Measurements from ENCODE around the gene ADCY2.

Gene ADCY2

GRCh38 chr5:7650755-7651154 lies 254.8 kb downstream of the ADCY2 start:
- Histone ChIP-seq H3K4me3 (ENCODE audit: low read depth, low read length) (no peak overlapping the region), H3K27me3 (ENCODE audit: control insufficient read depth, insufficient read depth, low read length) (no peaks in the 10 kb centered on the region), H3K9ac (ENCODE audit: low read depth, low read length) (no peak overlapping the region), H3K4me1 (ENCODE audit: control insufficient read depth, insufficient read depth, low read length) (peaks cover 2% of the 10 kb centered on the region), H3K36me3 (ENCODE audit: control insufficient read depth, insufficient read depth, low read length) (peaks cover 2% of the 10 kb centered on the region), H3K9me3 (ENCODE audit: control insufficient read depth, insufficient read depth, low read length) (no peaks in the 10 kb centered on the region)

- Histone ChIP-seq H3K4me3 (ENCODE audit: low read depth, low read length) (no peak overlapping the region), H3K9ac (ENCODE audit: low read depth, low read length) (no peak overlapping the region)
These were observed 257.1 kb downstream of the ADCY2 start for GRCh38 chr5:7653046-7653445.

GRCh38 chr5:7657153-7657552 lies 261.2 kb downstream of the ADCY2 start:
- Histone ChIP-seq H3K4me1 (ENCODE audit: control insufficient read depth, insufficient read depth, low read length) (no peaks in the 10 kb centered on the region), H3K4me3 (ENCODE audit: low read depth, low read length) (no peak overlapping the region), H3K36me3 (ENCODE audit: control insufficient read depth, insufficient read depth, low read length) (peaks cover under 1% of the 10 kb centered on the region), H3K27me3 (ENCODE audit: control insufficient read depth, insufficient read depth, low read length) (no peaks in the 10 kb centered on the region), H3K9me3 (ENCODE audit: control insufficient read depth, insufficient read depth, low read length) (no peaks in the 10 kb centered on the region), H3K9ac (ENCODE audit: low read depth, low read length) (no peak overlapping the region)

More at GRCh38 chr5:7653046-7653445, 257.1 kb downstream of the ADCY2 start:
- Histone ChIP-seq H3K4me1 (ENCODE audit: control insufficient read depth, insufficient read depth, low read length) (no peaks in the 10 kb centered on the region), H3K9me3 (ENCODE audit: control insufficient read depth, insufficient read depth, low read length) (no peaks in the 10 kb centered on the region), H3K27me3 (ENCODE audit: control insufficient read depth, insufficient read depth, low read length) (no peaks in the 10 kb centered on the region), H3K36me3 (ENCODE audit: control insufficient read depth, insufficient read depth, low read length) (peaks cover 2% of the 10 kb centered on the region)

GRCh38 chr5:7659420-7659819 lies 263.5 kb downstream of the ADCY2 start:
- Histone ChIP-seq H3K9me3 (ENCODE audit: control insufficient read depth, insufficient read depth, low read length) (no peaks in the 10 kb centered on the region), H3K4me1 (ENCODE audit: control insufficient read depth, insufficient read depth, low read length) (no peaks in the 10 kb centered on the region), H3K4me3 (ENCODE audit: low read depth, low read length) (no peak overlapping the region), H3K27me3 (ENCODE audit: control insufficient read depth, insufficient read depth, low read length) (no peaks in the 10 kb centered on the region), H3K9ac (ENCODE audit: low read depth, low read length) (no peak overlapping the region), H3K36me3 (ENCODE audit: control insufficient read depth, insufficient read depth, low read length) (no peaks in the 10 kb centered on the region)

GRCh38 chr5:7662289-7662688 lies 266.4 kb downstream of the ADCY2 start:
- no peaks in the 10 kb centered on the region for H3K4me1 ChIP-seq (ENCODE audit: control insufficient read depth, insufficient read depth, low read length)
- H3K36me3 ChIP-seq (ENCODE audit: control insufficient read depth, insufficient read depth, low read length) = no peaks in the 10 kb centered on the region
- no peaks in the 10 kb centered on the region for H3K27me3 ChIP-seq (ENCODE audit: control insufficient read depth, insufficient read depth, low read length)
- no peaks in the 10 kb centered on the region for H3K9me3 ChIP-seq (ENCODE audit: control insufficient read depth, insufficient read depth, low read length)
- no peak overlapping the region for H3K9ac ChIP-seq (ENCODE audit: low read depth, low read length)
- H3K4me3 ChIP-seq (ENCODE audit: low read depth, low read length) = no peak overlapping the region

- H3K4me3 ChIP-seq (ENCODE audit: low read depth, low read length) = no peak overlapping the region
- no peaks in the 10 kb centered on the region for H3K4me1 ChIP-seq (ENCODE audit: control insufficient read depth, insufficient read depth, low read length)
- no peak overlapping the region for H3K9ac ChIP-seq (ENCODE audit: low read depth, low read length)
- no peaks in the 10 kb centered on the region for H3K27me3 ChIP-seq (ENCODE audit: control insufficient read depth, insufficient read depth, low read length)
- H3K36me3 ChIP-seq (ENCODE audit: control insufficient read depth, insufficient read depth, low read length) = no peaks in the 10 kb centered on the region
- H3K9me3 ChIP-seq (ENCODE audit: control insufficient read depth, insufficient read depth, low read length) = no peaks in the 10 kb centered on the region
These were observed 267.9 kb downstream of the ADCY2 start for GRCh38 chr5:7663808-7664207.

- H3K9ac ChIP-seq (ENCODE audit: low read depth, low read length) = no peak overlapping the region
- no peaks in the 10 kb centered on the region for H3K36me3 ChIP-seq (ENCODE audit: control insufficient read depth, insufficient read depth, low read length)
- no peaks in the 10 kb centered on the region for H3K9me3 ChIP-seq (ENCODE audit: control insufficient read depth, insufficient read depth, low read length)
- H3K4me1 ChIP-seq (ENCODE audit: control insufficient read depth, insufficient read depth, low read length) = no peaks in the 10 kb centered on the region
- H3K27me3 ChIP-seq (ENCODE audit: control insufficient read depth, insufficient read depth, low read length) = no peaks in the 10 kb centered on the region
- no peak overlapping the region for H3K4me3 ChIP-seq (ENCODE audit: low read depth, low read length)
These were observed 268.3 kb downstream of the ADCY2 start for GRCh38 chr5:7664208-7664607.

GRCh38 chr5:7667216-7667767 lies 271.4 kb downstream of the ADCY2 start:
- Histone ChIP-seq H3K4me1 (ENCODE audit: control insufficient read depth, insufficient read depth, low read length) (no peaks in the 10 kb centered on the region), H3K27me3 (ENCODE audit: control insufficient read depth, insufficient read depth, low read length) (no peaks in the 10 kb centered on the region), H3K4me3 (ENCODE audit: low read depth, low read length) (no peak overlapping the region), H3K36me3 (ENCODE audit: control insufficient read depth, insufficient read depth, low read length) (no peaks in the 10 kb centered on the region), H3K9me3 (ENCODE audit: control insufficient read depth, insufficient read depth, low read length) (no peaks in the 10 kb centered on the region), H3K9ac (ENCODE audit: low read depth, low read length) (no peak overlapping the region)

GRCh38 chr5:7668161-7668560 lies 272.2 kb downstream of the ADCY2 start:
- Histone ChIP-seq H3K36me3 (ENCODE audit: control insufficient read depth, insufficient read depth, low read length) (no peaks in the 10 kb centered on the region), H3K4me1 (ENCODE audit: control insufficient read depth, insufficient read depth, low read length) (no peaks in the 10 kb centered on the region), H3K9ac (ENCODE audit: low read depth, low read length) (no peak overlapping the region), H3K27me3 (ENCODE audit: control insufficient read depth, insufficient read depth, low read length) (no peaks in the 10 kb centered on the region), H3K4me3 (ENCODE audit: low read depth, low read length) (no peak overlapping the region), H3K9me3 (ENCODE audit: control insufficient read depth, insufficient read depth, low read length) (no peaks in the 10 kb centered on the region)

- Histone ChIP-seq H3K9ac (ENCODE audit: low read depth, low read length) (no peak overlapping the region), H3K4me1 (ENCODE audit: control insufficient read depth, insufficient read depth, low read length) (no peaks in the 10 kb centered on the region), H3K27me3 (ENCODE audit: control insufficient read depth, insufficient read depth, low read length) (no peaks in the 10 kb centered on the region), H3K4me3 (ENCODE audit: low read depth, low read length) (no peak overlapping the region), H3K36me3 (ENCODE audit: control insufficient read depth, insufficient read depth, low read length) (no peaks in the 10 kb centered on the region), H3K9me3 (ENCODE audit: control insufficient read depth, insufficient read depth, low read length) (no peaks in the 10 kb centered on the region)
These were observed 272.7 kb downstream of the ADCY2 start for GRCh38 chr5:7668627-7669026.

- Histone ChIP-seq H3K36me3 (ENCODE audit: control insufficient read depth, insufficient read depth, low read length) (no peaks in the 10 kb centered on the region), H3K9ac (ENCODE audit: low read depth, low read length) (no peak overlapping the region), H3K4me3 (ENCODE audit: low read depth, low read length) (no peak overlapping the region), H3K9me3 (ENCODE audit: control insufficient read depth, insufficient read depth, low read length) (no peaks in the 10 kb centered on the region), H3K4me1 (ENCODE audit: control insufficient read depth, insufficient read depth, low read length) (no peaks in the 10 kb centered on the region), H3K27me3 (ENCODE audit: control insufficient read depth, insufficient read depth, low read length) (no peaks in the 10 kb centered on the region)
These were observed 275.5 kb downstream of the ADCY2 start for GRCh38 chr5:7671381-7671993.

GRCh38 chr5:7673658-7674057 lies 277.7 kb downstream of the ADCY2 start:
- Histone ChIP-seq H3K9ac (ENCODE audit: low read depth, low read length) (no peak overlapping the region), H3K36me3 (ENCODE audit: control insufficient read depth, insufficient read depth, low read length) (no peaks in the 10 kb centered on the region), H3K4me1 (ENCODE audit: control insufficient read depth, insufficient read depth, low read length) (no peaks in the 10 kb centered on the region), H3K9me3 (ENCODE audit: control insufficient read depth, insufficient read depth, low read length) (no peaks in the 10 kb centered on the region), H3K4me3 (ENCODE audit: low read depth, low read length) (no peak overlapping the region), H3K27me3 (ENCODE audit: control insufficient read depth, insufficient read depth, low read length) (no peaks in the 10 kb centered on the region)

Data from iPS-15b (cell line).